ENCODE data around the gene AKAP17A.

Gene AKAP17A

DNA sequence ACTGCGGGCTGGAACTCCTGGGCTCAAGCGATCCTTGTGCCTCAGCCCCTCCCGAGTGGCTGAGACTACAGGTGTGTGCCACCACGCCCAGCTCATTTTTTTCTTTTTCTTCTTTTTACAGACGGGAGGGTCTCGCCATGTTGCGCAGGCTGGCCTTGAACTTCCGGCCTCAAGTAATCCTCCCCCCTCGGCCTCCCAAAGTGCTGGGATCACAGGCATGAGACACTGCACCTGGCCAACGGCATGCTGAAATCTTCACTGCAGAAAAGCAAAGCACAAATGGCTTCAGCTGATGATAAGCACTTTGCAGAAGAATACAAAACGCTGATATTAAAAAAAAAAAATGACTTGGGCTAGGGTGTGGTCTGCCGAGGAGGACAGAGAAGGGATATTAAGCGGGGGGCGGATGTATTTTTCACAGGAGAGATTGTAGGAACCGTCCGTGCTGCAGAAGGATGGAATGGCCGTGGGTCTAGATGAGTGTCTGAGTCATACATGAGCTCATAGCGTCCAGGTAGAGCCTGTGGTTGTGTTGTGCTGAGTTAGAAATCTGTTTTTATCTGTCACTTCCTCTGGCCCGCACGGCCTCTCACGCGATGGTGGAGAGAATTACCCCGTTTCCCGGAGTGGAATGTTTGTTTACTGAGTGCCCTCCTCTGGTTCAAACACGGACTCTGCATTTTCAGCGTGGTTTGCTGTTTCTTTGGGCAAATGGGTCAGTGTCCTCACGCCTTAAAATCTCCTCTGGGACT lies 8.5 kb upstream of the AKAP17A start:
- no peak overlapping the region for H3K4me3 ChIP-seq (IDR thresholded peaks at IDR 0.05; ENCODE audit: insufficient read depth, low read depth, low read length)
- H3K27me3 ChIP-seq (ENCODE audit: insufficient read depth, low read depth) = no peaks in the 10 kb centered on the region
- TF ChIP-seq, protein P1, sequence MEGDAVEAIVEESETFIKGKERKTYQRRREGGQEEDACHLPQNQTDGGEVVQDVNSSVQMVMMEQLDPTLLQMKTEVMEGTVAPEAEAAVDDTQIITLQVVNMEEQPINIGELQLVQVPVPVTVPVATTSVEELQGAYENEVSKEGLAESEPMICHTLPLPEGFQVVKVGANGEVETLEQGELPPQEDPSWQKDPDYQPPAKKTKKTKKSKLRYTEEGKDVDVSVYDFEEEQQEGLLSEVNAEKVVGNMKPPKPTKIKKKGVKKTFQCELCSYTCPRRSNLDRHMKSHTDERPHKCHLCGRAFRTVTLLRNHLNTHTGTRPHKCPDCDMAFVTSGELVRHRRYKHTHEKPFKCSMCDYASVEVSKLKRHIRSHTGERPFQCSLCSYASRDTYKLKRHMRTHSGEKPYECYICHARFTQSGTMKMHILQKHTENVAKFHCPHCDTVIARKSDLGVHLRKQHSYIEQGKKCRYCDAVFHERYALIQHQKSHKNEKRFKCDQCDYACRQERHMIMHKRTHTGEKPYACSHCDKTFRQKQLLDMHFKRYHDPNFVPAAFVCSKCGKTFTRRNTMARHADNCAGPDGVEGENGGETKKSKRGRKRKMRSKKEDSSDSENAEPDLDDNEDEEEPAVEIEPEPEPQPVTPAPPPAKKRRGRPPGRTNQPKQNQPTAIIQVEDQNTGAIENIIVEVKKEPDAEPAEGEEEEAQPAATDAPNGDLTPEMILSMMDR (conservative IDR thresholded peaks at IDR 0.05; ENCODE audit: low read depth, low read length) = no peak
- no peaks in the 10 kb centered on the region for H3K79me2 ChIP-seq (ENCODE audit: insufficient read depth, low read depth)
- H3K4me2 ChIP-seq = peak overlapping the region; percentile 42; the same call in 1 of the 2 replicates
- H3K27ac ChIP-seq = peak overlapping the region; percentile 83
- H3K36me3 ChIP-seq (ENCODE audit: insufficient read depth) = no peaks in the 10 kb centered on the region
- H3K9ac ChIP-seq = peak overlapping the region; percentile 49; the same call in 1 of the 2 replicates
- H4K20me1 ChIP-seq (ENCODE audit: insufficient read depth) = no peaks in the 10 kb centered on the region
- peaks cover 49% of the 10 kb centered on the region for H3K4me1 ChIP-seq (ENCODE audit: low read depth, poor library complexity, severe bottlenecking)
- peak overlapping the region; percentile 34; the same call in 1 of the 2 replicates for H2AFZ ChIP-seq (ENCODE audit: low read depth)

DNA sequence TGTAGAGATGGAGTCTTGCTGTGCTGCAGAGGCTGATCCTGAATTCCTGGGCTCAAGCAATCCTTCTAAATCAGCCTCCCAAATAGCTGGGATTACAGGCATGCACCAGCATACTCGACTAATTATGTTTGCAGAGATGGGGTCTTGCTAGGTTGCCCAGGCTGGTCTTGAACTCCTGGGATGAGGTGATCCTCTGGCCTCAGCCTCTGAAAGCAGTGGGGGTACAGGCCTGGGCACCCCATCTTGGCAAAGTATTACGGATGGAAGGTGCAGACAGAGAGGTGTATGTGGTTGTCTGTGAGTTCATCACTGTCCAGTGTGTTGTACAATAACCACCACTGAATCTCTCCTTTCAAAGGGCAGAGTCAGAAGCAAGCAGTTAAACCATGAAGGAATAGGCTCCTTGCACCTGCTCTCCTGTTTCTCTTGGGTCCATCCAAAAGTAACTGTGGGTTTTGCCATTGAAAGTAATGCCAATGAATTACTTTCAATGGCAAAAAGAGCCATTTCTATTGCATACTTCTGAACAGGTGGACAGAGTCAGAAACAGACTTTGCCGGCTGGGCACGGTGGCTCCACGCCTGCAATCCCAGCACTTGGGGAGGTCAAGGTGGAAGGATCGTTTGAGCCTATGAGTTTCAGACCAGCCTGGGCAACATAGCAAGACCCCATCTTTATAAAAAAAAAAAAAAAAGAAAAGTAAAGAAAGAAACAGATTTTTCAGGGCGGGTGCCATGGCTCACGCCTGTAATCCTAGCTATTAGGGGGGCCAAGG lies 7.0 kb upstream of the AKAP17A start:
- H3K27ac ChIP-seq = peak overlapping the region; percentile 83; the same call in 1 of the 2 replicates

DNA sequence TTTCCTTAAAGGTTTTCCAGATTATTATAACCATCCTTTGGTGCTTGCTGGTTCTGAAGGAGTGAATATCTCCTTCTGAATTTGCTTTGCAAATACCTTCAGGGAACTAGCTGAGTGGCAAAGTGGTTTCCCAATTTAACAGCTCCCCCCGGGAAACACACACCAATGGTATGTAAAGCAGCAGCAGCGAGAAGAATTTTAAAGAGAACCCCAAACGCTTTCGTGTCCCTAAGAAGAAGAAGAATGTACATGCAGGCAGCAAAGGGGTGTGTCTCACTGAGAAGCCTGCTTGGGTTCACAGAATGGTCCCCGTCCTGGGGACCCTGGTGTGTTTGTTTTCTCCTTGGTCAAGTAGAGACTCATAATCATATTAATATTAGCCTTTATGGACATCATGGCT lies 4.2 kb upstream of the AKAP17A start:
- Histone ChIP-seq H3K4me2 (no peak overlapping the region), H2AFZ (ENCODE audit: low read depth) (no peak overlapping the region), H4K20me1 (ENCODE audit: insufficient read depth) (no peaks in the 10 kb centered on the region), H3K4me3 (IDR thresholded peaks at IDR 0.05; ENCODE audit: insufficient read depth, low read depth, low read length) (no peak overlapping the region), H3K36me3 (ENCODE audit: insufficient read depth) (no peaks in the 10 kb centered on the region), H3K79me2 (ENCODE audit: insufficient read depth, low read depth) (peaks cover 3% of the 10 kb centered on the region; the same call in 1 of the 2 replicates), H3K9ac (no peak overlapping the region), H3K4me1 (ENCODE audit: low read depth, poor library complexity, severe bottlenecking) (peaks cover 38% of the 10 kb centered on the region), H3K27ac (no peak overlapping the region), H3K27me3 (ENCODE audit: insufficient read depth, low read depth) (no peaks in the 10 kb centered on the region)
- TF ChIP-seq, protein P1 (conservative IDR thresholded peaks at IDR 0.05; ENCODE audit: low read depth, low read length) = no peak

More for the DNA sequence above, 7.0 kb upstream of the AKAP17A start:
- Histone ChIP-seq H3K79me2 (ENCODE audit: insufficient read depth, low read depth) (no peaks in the 10 kb centered on the region), H2AFZ (ENCODE audit: low read depth) (no peak overlapping the region), H3K9ac (no peak overlapping the region), H3K4me2 (peak overlapping the region; percentile 4; the same call in 1 of the 2 replicates), H3K4me1 (ENCODE audit: low read depth, poor library complexity, severe bottlenecking) (peaks cover 49% of the 10 kb centered on the region), H4K20me1 (ENCODE audit: insufficient read depth) (no peaks in the 10 kb centered on the region), H3K27me3 (ENCODE audit: insufficient read depth, low read depth) (no peaks in the 10 kb centered on the region), H3K4me3 (IDR thresholded peaks at IDR 0.05; ENCODE audit: insufficient read depth, low read depth, low read length) (no peak overlapping the region), H3K36me3 (ENCODE audit: insufficient read depth) (no peaks in the 10 kb centered on the region)
- TF ChIP-seq, protein P1 (conservative IDR thresholded peaks at IDR 0.05; ENCODE audit: low read depth, low read length) = no peak

DNA sequence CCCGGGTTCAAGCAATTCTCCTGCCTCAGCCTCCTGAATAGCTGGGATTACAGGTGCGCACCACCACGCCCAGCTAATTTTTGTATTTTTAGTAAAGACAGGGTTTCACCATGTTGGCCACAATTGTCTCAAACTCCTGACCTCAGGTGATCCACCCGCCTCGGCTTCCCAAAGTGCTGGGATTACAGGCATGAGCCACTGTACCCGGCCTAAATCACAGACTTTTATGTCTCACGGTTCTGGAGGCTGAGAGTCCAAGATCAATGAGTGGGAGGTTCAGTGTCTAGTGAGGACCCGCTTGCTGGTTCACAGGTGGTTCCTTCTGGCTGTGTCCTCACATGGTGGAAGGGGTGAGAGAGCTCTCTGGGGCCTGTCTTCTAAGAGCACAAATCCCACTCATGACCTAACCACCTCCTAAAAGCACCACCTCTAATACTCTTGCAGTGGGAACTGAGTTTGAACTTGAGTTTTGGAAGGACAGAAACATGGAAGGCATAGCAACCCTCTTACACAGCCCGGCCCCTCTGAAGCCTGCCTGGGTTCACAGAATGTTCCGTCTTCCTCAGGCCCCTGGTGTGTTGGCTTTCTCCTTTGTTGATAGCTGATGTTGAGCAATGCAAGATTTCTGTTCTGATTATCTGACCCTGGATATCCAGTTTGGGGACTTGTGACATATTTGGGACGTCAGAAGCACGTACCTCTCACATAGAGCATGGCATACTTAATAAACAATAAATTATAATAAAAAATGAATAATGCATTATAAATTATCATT lies 1.9 kb upstream of the AKAP17A start:
- Histone ChIP-seq H3K4me3 (IDR thresholded peaks at IDR 0.05; ENCODE audit: insufficient read depth, low read depth, low read length) (no peak overlapping the region), H3K79me2 (ENCODE audit: insufficient read depth, low read depth) (peaks cover 25% of the 10 kb centered on the region), H3K9ac (no peak overlapping the region), H3K4me1 (ENCODE audit: low read depth, poor library complexity, severe bottlenecking) (peaks cover 18% of the 10 kb centered on the region), H4K20me1 (ENCODE audit: insufficient read depth) (no peaks in the 10 kb centered on the region), H3K27ac (no peak overlapping the region), H3K27me3 (ENCODE audit: insufficient read depth, low read depth) (no peaks in the 10 kb centered on the region), H3K4me2 (no peak overlapping the region), H3K36me3 (ENCODE audit: insufficient read depth) (no peaks in the 10 kb centered on the region), H2AFZ (ENCODE audit: low read depth) (no peak overlapping the region)
- TF ChIP-seq, protein P1 (conservative IDR thresholded peaks at IDR 0.05; ENCODE audit: low read depth, low read length) = no peak
